HG03045 (cell line): Measurements from ENCODE around the gene TUBA1C.
"Not testable (repeated sequence)": the region's sequence is repeated elsewhere in the genome, so short reads cannot be mapped to it uniquely, and the experiment has no call there.

Experiments used
- ATAC-seq: cut with Tn5 transposase; IDR thresholded peaks from one replicate; pipeline ENCODE4 v1.9.1; 2021; ENCODE audit warnings: mild to moderate bottlenecking, moderate library complexity; ENCODE audit not compliant: unreplicated experiment

The TUBA1C gene

DNA sequence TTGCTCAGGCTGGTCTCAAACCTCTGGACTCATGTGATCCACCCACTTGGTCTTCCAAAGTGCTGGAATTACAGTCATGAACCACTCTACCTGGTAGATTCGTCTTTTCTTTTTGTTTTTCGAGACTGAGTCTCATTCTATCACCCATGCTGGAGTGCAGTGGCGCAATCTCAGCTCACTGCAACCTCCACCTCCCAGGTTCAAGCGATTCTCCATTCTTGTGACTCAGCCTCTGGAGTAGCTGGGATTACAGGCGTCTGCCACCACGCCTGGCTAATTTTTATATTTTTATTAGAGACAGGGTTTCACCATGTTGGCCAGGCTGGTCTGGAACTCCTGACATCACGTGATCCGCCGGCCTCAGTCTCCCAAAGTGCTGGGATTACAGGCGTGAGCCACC lies 9.4 kb upstream of the TUBA1C start:
- ATAC-seq, result not testable (repeated sequence)

DNA sequence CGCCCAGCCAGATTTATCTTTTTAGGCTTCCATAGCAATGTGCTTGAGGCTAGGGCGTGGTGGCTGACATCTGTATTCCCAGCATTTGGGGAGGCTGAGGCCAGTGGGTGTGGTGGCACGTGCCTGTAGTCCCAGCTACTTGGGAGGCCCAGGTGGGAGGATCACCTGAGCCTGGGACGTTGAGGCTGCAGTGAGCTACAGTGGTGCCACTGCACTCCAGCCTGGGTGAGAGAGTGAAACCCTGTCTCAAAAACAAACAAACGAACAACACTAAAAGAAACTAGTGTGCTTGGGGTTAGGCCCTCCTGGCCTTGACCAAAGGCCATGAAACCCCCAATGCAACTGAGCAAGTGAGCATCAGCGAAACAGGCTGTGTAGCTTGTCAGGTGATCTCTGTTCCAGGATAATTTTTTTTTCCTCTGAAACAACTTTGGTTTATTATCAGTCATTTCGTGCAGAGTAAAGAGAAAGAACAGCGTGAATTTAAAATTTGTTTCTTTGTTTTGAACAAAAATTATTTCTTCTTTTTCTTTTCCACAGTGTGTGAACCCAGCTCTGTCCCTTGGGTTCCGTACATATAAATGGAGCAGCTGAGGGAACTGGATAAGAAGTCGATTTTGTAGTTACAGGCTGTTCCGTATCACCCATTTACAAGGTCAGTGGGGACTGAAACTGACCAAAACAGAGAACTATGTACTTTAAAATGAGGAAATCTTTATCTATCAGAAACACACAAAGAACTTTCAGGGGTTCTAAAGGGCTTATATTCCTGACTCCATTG lies 8.8 kb upstream of the TUBA1C start:
- no peak for ATAC-seq

DNA sequence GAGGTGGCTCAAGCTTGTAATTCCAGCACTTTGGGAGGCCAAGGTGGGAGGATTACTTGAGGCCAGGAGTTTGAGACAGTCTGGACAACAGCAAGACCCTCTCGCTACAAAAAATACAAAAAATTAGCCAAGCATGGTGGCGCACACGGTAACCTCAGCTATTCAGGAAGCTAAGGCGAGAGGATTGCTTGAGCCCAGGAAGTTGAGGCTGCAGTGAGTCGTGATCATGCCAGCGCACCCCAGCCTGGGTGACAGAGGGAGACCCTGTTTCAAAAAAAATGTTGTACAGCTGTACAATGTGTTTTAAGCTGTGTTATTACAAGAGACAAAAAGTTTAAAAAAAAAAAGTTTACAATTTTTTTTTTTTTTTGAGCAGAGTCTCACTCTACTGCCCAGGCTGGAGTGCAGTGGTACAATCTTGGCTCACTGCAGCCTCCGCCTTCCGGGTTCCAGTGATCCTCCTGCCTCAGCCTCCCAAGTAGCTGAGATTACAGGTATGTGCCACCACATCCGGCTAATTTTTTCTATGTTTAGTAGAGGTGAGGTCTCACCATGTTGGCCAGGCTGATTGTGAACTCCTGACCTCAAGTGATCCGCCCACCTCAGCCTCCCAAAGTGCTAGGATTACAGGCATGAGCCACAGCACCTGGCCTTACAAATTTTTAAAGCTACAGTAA lies 7.2 kb upstream of the TUBA1C start:
- not testable (repeated sequence) for ATAC-seq

- no peak for ATAC-seq
Measured at GRCh38 chr12:49259452-49259851, 5.4 kb upstream of the TUBA1C start.

DNA sequence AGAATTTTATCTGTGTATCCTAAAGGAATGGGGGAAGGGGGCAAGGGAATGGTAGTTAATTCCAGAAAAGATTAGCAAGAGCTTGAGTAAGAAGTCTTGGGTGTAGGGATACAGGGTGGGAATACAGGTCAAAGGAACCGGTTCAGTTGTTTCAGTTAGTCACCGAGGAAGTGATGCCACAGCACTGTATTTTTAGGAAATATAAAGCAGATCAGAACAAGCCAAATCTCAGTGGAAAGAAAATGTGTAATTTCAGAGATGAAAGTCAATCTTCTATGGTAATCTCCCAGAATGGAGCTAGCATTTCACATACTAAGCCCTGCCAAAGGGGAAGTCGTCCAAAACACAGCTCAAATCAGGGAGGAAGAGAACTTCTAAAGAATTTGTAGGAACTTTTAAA lies 4.7 kb upstream of the TUBA1C start:
- ATAC-seq, result no peak

DNA sequence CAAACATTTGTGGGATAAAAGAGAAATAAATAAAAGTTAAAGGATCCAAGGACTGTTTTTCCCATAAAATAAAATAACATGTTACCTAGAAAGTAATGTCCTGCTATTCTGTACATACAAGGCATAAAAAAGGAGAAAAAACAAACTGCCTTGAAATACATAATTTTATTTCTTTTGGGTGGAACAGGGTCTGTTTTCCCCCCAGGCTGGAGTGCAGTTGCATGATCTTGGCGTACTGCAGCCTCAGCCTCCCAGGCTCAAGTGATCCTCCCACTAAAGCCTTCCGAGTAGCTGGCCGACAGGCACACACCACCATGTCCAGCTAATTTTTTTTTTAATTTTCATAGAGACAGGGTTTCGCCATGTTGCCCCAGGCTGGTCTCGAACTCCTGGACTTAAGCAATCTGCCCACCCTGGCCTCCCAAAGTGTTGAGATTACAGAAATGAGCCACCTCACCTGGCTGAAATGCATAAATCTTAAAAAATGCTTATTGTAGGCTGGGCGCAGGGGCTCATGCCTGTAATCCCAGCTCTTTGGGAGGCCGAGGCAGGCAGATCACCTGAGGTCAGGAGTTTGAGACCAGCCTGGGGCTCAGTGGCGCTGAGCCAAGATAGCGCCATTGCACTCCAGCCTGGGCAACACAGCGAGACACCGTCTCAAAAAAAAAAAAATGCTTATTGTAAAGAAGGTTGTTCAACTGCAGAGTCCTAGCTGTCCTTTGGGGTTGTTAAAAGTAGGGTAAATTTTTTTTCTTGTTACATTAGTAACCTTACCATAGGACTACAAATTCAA lies 4.1 kb upstream of the TUBA1C start:
- no peak for ATAC-seq

GRCh38 chr12:49261721-49262120 lies 3.2 kb upstream of the TUBA1C start:
- no peak for ATAC-seq

GRCh38 chr12:49263400-49263763 lies 1.5 kb upstream of the TUBA1C start:
- no peak for ATAC-seq

GRCh38 chr12:49264466-49264872 lies 413 bp upstream of the TUBA1C start:
- ATAC-seq, result peak; percentile 26

DNA sequence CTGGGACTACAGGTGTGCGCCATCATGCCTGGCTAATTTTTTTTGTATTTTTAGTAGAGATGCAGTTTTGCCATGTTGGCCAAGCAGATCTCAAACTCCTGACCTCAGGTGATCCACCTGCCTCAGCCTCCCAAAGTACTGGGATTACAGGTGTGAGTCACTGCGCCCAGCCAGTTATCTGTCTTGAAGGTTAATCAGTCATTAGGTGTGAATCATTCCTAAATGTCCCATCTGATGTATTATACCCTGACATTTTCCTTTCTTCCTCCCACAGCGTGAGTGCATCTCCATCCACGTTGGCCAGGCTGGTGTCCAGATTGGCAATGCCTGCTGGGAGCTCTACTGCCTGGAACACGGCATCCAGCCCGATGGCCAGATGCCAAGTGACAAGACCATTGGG lies 4.3 kb downstream of the TUBA1C start:
- ATAC-seq, result not testable (repeated sequence)

- no peak for ATAC-seq
Measured at GRCh38 chr12:49272790-49273725, 8.2 kb downstream of the TUBA1C start.

GRCh38 chr12:49273726-49274395 lies 9.0 kb downstream of the TUBA1C start:
- ATAC-seq, result no peak

- no peak for ATAC-seq
Measured at GRCh38 chr12:49274396-49275069, 9.7 kb downstream of the TUBA1C start.

DNA sequence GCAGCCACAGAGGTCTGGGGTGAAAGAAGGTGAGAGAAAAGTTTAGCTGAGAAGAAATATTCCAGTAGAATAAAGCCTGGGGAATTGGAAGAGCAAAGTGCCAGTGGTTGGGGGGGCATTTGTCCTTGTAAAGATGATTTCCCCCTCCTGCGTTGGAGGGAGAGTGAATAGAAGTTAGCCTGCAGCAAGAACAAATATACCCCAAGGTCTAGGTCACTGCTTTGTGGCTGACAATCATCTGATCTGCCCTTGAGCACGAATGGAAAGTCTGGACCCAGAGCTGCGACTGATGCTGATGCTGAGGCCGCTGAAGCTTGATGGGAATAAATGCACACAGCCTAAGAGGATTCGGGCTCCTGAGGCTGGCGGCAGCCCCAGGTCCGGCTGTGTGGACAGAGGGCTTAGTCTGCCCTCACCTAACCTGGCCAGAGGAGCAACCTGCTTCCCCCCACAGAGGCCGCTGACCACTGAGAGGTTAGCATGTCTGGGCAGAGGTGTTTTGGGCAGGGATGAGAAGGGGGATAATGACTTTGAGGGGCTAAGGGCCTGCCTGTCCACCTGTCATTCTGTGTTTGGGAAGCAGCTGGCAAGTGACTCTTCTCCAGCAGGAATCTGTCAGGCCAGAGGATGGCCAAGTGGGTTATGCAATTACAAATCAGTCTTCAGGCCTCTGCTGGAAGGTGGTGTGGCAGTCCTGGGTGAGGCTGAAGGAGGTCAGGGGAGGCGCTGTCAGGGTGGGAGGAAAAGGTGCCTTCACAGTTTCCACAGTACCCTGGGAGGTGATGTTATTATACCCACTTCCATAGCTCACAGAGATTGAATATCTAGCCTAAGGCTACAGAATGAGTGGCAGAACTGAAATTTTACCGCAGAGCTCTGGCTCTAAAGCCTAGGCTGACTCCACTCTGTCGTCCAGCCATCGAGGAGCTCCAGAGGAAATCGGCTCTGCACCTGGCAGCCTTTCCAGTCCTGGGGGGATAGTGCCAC lies 11.7 kb downstream of the TUBA1C start:
- no peak for ATAC-seq

- no peak for ATAC-seq
Measured at GRCh38 chr12:49277466-49277865, 12.6 kb downstream of the TUBA1C start.

DNA sequence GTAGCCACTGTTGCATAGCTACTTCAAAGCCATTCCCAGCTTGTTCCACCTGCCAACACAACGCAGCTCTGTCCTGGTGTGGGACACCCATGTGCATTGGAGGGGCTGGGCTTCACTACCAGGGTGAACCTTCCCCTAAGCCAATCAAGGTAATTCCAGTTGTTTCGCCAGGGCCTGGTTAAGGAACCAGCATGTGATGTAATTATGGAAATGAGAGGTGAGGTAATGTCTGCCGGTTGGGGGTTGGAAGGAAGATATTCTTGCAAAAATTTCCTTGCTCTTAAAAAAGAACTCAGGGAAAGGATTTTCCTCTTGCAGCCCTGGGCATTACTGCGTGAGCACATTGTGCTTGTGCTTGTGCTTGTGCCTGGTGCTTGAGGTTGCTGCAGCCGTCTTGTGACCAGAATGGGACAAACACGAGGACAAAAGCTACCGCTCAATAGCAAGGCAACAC lies 14.9 kb downstream of the TUBA1C start:
- no peak for ATAC-seq

DNA sequence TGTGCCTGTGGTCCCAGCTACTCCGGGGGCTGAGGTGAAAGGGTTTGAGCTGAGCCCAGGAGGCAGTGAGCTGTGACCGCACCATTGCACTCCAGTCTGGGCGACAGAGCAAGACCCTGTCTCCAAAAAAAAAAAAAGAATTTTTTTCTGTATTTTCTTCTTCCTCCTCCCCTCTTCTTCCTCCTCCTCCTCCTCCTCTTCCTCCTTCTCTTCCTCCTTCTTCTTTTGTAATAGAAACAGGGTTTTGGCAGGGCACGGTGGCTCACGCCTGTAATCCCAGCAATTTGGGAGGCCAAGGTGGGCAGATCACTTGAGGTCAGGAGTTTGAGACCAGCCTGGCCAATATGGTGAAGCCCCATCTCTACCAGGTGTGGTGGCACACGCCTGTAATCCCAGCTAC lies 15.7 kb downstream of the TUBA1C start:
- ATAC-seq, result not testable (repeated sequence)

- no peak for ATAC-seq
Measured at GRCh38 chr12:49282302-49282701, 17.4 kb downstream of the TUBA1C start.
